Lower leg skin (tissue), 3 donors: ENCODE data around the gene PAIP2.

ENCODE experiments used
- CTCF ChIP-seq, 3 donors: fragments of 450-650 bp; IDR thresholded peaks; one replicate each; pipeline ENCODE4 v1.5.1; 2016; ENCODE audit warnings: antibody characterized with exemption in 3 of 3, mild to moderate bottlenecking in 3 of 3, moderate library complexity in 2 of 3
- POLR2A ChIP-seq, 2 donors: fragments of 450-650 bp; IDR thresholded peaks; one replicate each; pipeline ENCODE4 v1.6.1; 2016 to 2017; ENCODE audit warnings: antibody characterized with exemption in 2 of 2, mild to moderate bottlenecking in 1 of 2, moderate library complexity in 1 of 2

DNA sequence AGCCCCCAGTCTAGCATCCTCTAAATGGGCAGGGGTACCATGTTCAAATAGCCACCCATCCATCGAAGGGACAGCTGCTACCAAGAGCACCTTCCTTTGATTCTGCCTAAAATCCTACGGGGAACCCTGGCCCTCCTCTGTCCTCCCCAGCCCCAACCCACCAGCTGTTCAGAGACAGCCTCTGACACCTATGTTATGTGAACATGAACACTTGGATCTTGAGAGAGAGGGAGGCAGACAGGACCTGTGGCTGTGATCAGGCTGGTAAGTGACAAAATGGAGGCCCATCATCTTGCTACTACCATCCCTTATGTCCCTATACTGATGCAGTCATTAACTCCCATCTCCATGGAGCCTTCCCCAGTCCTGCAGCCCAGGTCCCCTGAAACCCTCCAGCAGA is 33.3 kb downstream of the PAIP2 start:
- TF ChIP-seq CTCF (IDR thresholded peaks at IDR 0.05) (no peak), POLR2A (IDR thresholded peaks at IDR 0.05) (no peak)
